Suppressor macrophage treated with lipopolysaccharide for 4 hours (primary cell): ENCODE results near the gene ATXN3L.

Experiments
- DNase-seq: peaks from one replicate; pipeline ENCODE4 v3.0.0-alpha.2; 2020

ATXN3L gene

GRCh38 chrX:13305108-13305507 lies 14.7 kb downstream of the ATXN3L start:
- peak; percentile 71 for DNase-seq

GRCh38 chrX:13304052-13304451 lies 15.8 kb downstream of the ATXN3L start:
- DNase-seq: no peak

GRCh38 chrX:13303248-13303647 lies 16.6 kb downstream of the ATXN3L start:
- peak; percentile 42 for DNase-seq

- no peak for DNase-seq
These were observed 21.0 kb downstream of the ATXN3L start for GRCh38 chrX:13298836-13299235.

DNA sequence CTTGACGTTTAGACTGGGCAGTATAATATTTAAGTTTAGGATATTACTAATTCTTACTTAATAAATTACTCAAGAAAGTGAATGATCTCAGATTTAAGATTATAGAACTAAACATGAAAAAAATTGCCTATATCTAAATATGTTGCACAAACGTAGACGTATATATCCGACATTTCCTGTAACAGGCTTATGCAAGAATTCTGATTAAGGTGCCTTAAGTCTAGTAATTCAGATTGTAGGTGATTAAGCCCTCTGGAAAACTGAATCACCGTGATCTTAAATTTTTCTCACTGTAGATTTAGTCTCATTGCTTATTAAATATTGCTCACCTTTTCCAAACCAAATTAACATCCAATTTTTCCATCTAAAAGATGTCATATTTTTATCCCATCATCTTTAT lies 24.0 kb downstream of the ATXN3L start:
- no peak for DNase-seq

GRCh38 chrX:13293700-13294099 lies 26.2 kb downstream of the ATXN3L start:
- DNase-seq: no peak

- DNase-seq: no peak
These were observed 28.8 kb downstream of the ATXN3L start for GRCh38 chrX:13290891-13291614.

DNA sequence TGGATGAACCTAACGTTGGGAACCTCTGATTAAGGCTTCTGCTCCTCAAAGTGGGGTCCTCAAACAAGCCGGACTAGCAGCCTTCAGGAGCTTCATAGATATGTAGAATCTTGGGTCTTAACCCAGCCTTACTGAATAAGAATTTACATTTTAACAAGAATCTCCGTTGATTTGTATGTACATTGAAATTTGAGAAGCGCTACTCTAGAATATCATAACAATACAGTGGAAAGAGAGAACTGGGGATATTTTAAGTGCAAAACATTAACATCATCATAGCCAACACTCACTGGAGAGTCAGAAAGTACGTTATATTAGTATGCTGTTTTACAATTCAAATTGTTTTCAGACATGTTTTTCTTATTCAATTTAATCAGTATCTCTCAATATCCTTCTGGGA lies 31.2 kb downstream of the ATXN3L start:
- DNase-seq: no peak

DNA sequence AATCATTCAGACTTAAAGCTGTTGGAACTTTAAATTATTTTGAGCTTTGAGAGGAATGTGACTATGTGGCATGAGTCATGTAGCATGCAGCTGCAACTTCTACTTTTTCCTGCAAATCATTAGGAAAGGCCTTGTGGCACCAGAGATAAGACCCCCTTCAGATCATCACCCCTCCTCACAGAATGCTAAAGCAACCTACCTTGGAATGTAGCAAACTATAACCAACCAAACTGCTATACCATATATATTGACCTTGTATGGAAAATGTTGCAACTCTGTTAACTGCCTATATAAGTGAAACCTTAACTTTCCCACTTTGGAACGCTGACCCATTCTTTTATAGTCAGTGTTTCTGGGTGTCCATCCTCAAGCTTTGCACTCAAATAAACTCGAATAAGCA lies 32.0 kb downstream of the ATXN3L start:
- no peak for DNase-seq

GRCh38 chrX:13285693-13286092 lies 34.2 kb downstream of the ATXN3L start:
- no peak for DNase-seq

DNA sequence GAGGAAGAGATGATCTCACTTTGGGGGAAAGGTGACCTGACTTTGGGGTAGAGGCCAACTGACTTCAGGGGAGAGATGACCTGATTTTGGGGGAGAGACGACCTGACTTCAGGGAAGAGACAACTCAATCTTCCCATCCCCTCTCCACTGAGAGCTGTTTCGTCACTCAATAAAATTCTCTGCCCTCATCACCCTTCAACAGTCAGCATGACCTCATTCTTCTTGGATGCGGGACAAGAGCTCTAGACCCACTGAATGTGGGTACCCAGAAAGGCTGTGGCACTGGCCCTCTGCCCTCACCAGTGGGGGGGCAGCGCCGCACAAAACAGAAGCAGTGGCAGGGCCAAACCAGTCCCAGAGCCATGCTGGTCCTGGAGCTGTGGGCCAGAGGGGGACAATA lies 34.6 kb downstream of the ATXN3L start:
- no peak for DNase-seq

DNA sequence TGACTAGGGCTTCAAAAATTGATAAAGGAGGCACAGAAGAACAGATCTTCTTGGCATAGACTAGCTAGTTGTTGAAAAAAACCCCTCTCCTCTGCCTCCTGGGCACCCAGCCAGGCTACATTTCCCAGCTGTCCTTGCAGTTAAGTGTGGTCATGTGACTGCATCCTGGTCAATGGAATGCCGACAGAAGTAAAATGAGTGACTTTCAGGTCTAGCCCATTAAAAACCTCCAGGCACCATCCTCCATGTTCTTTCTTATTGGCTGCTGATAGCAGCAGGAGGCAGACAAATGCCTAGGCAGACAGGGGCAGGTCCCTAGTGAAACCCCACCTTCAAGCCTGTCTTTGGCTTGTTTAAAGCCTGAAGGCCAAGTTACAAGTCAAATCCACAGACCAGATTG lies 35.3 kb downstream of the ATXN3L start:
- no peak for DNase-seq

- peak; percentile 21 for DNase-seq
These were observed 35.8 kb downstream of the ATXN3L start for GRCh38 chrX:13283950-13284546.

DNA sequence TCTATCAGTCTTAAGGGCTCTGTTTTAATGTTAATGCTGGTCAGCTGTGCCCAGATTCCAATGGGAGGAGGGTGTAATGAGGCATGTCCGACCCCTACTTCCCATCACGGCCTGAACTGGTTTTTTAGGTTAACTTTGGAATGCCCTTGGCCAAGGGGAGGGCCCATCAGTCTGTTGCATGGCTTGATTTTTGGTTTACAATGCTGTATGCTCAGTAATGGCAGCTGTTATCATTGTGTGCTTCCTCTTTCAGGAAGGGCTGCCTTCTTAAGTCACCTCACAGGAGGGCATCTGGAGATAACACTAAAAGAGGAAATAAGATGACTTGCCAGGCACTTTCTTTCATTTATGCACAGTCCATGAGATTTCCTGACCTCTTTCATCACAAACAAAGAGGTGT lies 36.3 kb downstream of the ATXN3L start:
- DNase-seq: peak; percentile 43

DNA sequence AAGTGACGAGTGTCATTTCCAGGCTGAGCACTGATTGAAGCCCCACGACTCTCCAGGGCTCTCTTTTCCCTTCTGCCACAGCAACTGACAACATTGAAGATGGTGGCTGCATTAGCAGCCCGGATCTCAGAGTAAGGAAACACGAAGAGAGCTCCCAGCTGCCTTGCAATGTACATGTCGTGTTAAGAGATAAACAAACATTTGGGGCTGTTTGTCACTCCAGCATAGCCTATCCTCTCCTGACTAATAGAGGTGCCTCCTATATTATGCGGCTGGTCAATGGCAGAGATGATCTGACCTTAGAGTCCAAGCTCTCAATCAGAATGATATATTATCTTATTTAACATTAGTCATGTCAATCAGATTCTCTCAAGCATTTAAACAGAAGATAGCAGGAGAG lies 38.6 kb downstream of the ATXN3L start:
- DNase-seq: no peak

- no peak for DNase-seq
These were observed 40.4 kb downstream of the ATXN3L start for GRCh38 chrX:13279279-13280018.

DNA sequence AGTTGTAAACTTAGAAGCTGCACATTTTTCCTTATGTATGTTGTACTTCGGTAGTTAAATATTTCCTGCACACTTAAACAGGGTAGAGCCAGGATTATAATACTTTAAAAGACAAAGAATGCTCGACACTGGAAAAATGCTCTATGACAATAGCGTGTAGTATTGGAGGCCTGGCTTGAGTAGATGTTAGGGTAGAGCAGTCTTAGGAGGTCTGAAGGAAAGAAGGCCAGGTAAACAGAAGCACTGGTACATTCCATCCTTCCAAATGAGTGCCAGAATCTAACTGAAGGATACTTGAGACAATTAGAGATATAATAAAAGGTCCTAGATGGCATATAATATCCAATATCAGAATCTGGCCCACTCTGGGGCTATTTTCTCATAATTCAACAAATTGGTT lies 42.3 kb downstream of the ATXN3L start:
- DNase-seq: no peak

GRCh38 chrX:13276991-13277390 lies 42.9 kb downstream of the ATXN3L start:
- DNase-seq: no peak

DNA sequence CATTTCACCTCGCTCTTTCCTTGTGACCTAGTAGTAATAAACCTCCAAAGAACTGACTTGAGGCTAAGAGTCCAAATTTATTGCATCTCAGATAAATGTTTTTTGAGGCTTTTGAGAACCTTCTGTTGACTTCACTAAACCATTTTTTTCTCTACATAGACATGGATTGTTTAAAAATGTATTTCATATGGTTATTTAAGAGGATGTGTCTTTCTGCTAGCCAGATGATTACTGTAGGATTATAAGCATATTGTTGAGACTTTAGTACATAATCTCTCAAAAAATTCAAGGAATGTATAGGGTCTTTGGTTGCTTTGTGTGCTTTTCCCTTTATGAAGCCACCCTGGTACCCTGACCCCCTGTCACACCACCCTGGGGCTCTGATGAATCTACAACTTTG lies 44.8 kb downstream of the ATXN3L start:
- DNase-seq: no peak

DNA sequence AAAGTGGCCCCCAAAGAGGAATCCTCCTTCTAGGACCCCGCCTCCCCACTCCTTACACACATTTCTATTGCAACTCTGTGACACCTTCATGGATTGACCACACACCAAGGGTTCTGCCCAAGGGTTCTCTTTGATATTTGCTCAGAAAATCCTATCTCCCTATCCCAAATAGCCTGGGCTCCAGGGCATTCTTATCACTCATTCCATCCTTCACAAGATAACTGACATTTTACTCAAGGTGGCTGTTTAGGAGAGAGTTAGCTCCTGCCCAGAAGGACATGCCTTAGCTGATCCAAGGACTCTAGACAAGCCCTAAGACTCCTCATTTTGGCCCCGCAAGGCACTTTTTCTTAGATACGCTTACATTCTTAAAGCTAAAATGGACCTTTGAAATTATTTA lies 47.4 kb downstream of the ATXN3L start:
- DNase-seq: no peak

DNA sequence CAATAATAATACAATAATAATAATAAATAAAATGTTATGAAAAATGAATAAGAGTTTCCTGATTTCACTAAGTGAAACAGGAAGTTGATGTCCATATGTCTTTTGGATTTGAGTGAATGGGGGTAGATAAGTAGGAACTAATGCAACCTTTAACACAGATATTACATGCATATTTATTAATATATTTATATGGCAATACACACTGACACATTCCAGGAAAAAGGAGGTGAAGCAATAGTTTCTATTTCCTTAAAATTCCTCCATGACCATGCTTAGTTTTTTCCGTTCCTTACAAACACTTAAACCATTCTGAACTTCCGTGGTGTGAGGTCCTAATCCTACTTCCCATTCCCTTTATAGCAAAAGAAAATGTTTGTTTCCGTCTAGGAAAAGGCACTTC lies 48.3 kb downstream of the ATXN3L start:
- peak; percentile 63 for DNase-seq

DNA sequence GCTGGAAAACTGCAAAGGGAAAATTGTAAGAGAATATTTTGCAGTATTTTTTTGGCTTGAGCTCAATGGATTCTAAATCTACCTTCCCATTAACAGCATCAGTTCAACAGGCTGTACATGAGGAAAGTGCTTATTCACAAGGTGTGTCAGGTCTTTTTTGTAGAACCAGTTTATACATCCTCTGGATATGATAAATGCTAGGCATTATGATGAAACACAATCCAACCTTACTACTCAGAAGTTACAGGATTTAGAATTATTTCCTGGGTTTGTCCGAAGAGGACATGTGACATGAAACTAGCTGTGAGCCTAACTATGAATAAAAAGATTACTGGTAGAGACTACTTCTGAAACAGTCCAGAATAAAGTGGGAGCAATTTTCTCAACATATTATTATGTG lies 49.5 kb downstream of the ATXN3L start:
- no peak for DNase-seq

- DNase-seq: no peak
These were observed 51.0 kb downstream of the ATXN3L start for GRCh38 chrX:13268874-13269273.
